Gastroesophageal sphincter (tissue), 3 donors: ENCODE data around the gene SEMA3C.

ENCODE experiments used
- POLR2AphosphoS5 ChIP-seq: sonication (generic); formaldehyde crosslinking; IDR thresholded peaks from one replicate; pipeline ENCODE4 v1.6.1; 2017; ENCODE audit warnings: antibody characterized with exemption
- TF ChIP-seq, protein P1 (sequence below), 4 experiments: fragments of 200-600 bp in 2 of 4; fragments of 450-650 bp in 2 of 4; sonication (generic) in 1 of 4; IDR thresholded peaks; one replicate each; pipeline ENCODE4 v1.5.1; 2017 to 2019; ENCODE audit warnings: antibody characterized with exemption in 4 of 4, mild to moderate bottlenecking in 2 of 4, moderate library complexity in 2 of 4

DNA sequence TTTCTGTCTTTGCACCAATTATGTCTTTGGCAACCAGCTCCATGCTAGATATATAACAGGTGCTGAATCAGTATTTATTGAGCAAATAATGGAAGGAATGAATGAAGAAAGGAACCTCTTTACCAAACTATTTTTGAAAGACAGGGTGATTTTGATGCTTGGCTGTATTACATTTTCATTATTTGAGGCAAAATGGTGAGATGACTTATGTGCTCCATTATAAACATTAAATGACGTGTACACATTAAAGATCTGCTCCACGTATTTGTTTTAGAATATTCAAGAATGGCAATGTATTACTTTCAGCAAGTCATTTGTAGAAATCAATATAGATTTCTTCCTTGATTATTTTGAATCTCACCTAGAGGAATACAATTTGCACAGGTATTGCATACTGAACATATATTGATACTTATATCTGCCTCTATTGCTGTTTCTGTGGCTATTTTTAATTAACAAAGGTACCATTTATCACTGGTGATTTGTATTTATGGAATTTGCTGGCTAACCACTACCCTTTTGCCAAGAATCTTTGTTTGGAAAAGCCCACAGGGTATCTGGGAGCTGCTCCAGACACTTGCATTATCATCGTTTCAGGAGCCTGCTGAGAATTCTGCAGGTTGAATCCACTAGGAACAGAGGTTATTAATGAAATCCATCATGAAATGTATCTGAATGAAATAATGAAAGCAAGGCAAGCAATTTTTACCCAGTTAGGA is 92.2 kb downstream of the SEMA3C start:
- TF ChIP-seq, protein P1, sequence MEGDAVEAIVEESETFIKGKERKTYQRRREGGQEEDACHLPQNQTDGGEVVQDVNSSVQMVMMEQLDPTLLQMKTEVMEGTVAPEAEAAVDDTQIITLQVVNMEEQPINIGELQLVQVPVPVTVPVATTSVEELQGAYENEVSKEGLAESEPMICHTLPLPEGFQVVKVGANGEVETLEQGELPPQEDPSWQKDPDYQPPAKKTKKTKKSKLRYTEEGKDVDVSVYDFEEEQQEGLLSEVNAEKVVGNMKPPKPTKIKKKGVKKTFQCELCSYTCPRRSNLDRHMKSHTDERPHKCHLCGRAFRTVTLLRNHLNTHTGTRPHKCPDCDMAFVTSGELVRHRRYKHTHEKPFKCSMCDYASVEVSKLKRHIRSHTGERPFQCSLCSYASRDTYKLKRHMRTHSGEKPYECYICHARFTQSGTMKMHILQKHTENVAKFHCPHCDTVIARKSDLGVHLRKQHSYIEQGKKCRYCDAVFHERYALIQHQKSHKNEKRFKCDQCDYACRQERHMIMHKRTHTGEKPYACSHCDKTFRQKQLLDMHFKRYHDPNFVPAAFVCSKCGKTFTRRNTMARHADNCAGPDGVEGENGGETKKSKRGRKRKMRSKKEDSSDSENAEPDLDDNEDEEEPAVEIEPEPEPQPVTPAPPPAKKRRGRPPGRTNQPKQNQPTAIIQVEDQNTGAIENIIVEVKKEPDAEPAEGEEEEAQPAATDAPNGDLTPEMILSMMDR (IDR thresholded peaks at IDR 0.05), result no peak
- TF ChIP-seq POLR2AphosphoS5, result no peak
